Chondrocyte (in vitro differentiated cells): ENCODE results near the gene ITGA4. TPM values are rescaled to one million over a fixed set of nuclear protein-coding genes. Genes with fewer than 3 reads are reported as not detected.

Experiments
- DNase-seq: peaks from one replicate; pipeline ENCODE4 v3.0.0; 2021; ENCODE audit warnings: mixed read lengths, low spot score
- H3K27ac Mint-ChIP-seq: one replicate; pipeline ENCODE4 v1.8.0; 2021; ENCODE audit warnings: mild to moderate bottlenecking, moderate library complexity, mixed read lengths; ENCODE audit not compliant: unreplicated experiment
- H3K27me3 Mint-ChIP-seq: 2 replicates; pipeline ENCODE4 v1.8.0; 2021; ENCODE audit warnings: low read depth, mixed read lengths
- H3K36me3 Mint-ChIP-seq: 2 replicates; pipeline ENCODE4 v1.8.0; 2021; ENCODE audit warnings: low read depth, mixed read lengths
- H3K4me1 Mint-ChIP-seq: 2 replicates; pipeline ENCODE4 v1.8.0; 2021; ENCODE audit warnings: low read depth, mild to moderate bottlenecking, mixed read lengths
- H3K4me3 Mint-ChIP-seq: one replicate; pipeline ENCODE4 v1.8.0; 2021; ENCODE audit warnings: mild to moderate bottlenecking, moderate library complexity, mixed read lengths; ENCODE audit not compliant: unreplicated experiment
- H3K9me3 Mint-ChIP-seq: 2 replicates; pipeline ENCODE4 v1.8.0; 2021; ENCODE audit warnings: low read depth, mixed read lengths
- total RNA-seq: library from RNA; stranded (reverse); gene quantifications from 3 replicates; pipeline ENCODE4 v1.2.1, GENCODE V29; 2021
- TF ChIP-seq, protein P1 (sequence below): fragments of 200-600 bp; sonication (generic); IDR thresholded peaks from 2 replicates; pipeline ENCODE4 v1.5.0; 2021; ENCODE audit warnings: antibody characterized with exemption, mild to moderate bottlenecking, moderate library complexity

The ITGA4 gene
- total RNA-seq, 1 donor from 2014 or later = 23.0 TPM

DNA sequence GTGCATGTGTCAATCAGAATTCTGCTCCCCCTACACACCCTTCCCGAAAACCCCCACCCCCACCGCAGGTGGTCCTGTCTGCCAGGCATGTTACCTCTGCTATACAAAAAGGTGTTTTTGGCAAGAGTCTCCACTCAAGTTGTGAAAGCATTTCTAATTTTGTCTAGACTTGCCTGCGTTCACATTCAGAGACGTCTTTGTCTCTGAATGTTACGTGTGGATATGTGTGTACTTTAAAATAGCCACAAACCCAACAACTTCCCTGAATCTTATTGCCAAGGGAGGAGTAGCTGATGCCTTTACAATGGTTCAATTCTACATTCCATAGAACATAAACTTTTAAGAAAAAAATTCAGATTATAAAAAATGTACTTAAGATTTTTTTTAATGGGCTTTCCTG lies 66.6 kb downstream of the ITGA4 start:
- TF ChIP-seq, protein P1, sequence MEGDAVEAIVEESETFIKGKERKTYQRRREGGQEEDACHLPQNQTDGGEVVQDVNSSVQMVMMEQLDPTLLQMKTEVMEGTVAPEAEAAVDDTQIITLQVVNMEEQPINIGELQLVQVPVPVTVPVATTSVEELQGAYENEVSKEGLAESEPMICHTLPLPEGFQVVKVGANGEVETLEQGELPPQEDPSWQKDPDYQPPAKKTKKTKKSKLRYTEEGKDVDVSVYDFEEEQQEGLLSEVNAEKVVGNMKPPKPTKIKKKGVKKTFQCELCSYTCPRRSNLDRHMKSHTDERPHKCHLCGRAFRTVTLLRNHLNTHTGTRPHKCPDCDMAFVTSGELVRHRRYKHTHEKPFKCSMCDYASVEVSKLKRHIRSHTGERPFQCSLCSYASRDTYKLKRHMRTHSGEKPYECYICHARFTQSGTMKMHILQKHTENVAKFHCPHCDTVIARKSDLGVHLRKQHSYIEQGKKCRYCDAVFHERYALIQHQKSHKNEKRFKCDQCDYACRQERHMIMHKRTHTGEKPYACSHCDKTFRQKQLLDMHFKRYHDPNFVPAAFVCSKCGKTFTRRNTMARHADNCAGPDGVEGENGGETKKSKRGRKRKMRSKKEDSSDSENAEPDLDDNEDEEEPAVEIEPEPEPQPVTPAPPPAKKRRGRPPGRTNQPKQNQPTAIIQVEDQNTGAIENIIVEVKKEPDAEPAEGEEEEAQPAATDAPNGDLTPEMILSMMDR = no peak
- Mint-ChIP-seq H3K4me3 (no peak overlapping the region), H3K27me3 (no peaks in the 10 kb centered on the region), H3K4me1 (no peaks in the 10 kb centered on the region), H3K27ac (no peak overlapping the region), H3K36me3 (peaks cover 5% of the 10 kb centered on the region), H3K9me3 (no peaks in the 10 kb centered on the region)
- no peak for DNase-seq

DNA sequence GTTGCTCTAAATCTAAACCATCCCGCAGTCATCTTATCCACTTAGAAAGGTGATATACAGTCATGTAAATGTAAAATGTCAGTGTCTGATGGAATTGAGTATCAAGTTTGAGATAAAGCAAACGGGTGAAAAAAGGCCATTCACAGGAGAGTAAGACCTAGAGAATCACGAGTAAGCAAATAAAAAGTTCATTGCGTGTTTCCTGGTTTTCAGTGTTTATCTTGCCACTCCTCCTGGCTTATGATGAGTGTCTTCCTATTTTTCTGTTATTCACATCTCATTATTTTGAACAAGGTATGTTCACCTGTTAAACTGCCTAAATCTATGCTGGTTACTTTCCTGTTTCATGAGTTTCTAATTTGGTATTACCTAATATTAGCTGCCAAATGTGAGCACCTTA lies 68.8 kb downstream of the ITGA4 start:
- no peaks in the 10 kb centered on the region for H3K27me3 Mint-ChIP-seq
- no peaks in the 10 kb centered on the region for H3K9me3 Mint-ChIP-seq
- no peaks in the 10 kb centered on the region for H3K4me1 Mint-ChIP-seq
- no peak for DNase-seq
- no peak overlapping the region for H3K4me3 Mint-ChIP-seq
- H3K36me3 Mint-ChIP-seq = peaks cover 7% of the 10 kb centered on the region
- TF ChIP-seq, protein P1 = no peak
- no peak overlapping the region for H3K27ac Mint-ChIP-seq

DNA sequence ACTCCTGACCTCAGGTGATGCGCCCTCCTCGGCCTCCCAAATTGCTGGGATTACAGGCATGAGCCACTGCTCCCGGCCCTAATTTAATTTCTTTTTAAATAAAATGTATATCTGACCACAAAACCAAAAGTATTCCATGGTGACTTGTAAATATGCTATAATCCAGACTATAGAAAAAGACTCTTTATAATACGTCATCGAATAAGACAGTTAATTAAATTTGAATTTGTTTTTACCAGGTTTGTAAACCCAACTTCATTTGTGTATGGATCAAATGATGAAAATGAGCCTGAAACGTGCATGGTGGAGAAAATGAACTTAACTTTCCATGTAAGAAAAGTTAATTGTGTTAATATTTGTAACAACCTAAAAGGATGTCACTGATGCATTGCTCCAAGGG lies 69.9 kb downstream of the ITGA4 start:
- Mint-ChIP-seq H3K4me1 (no peaks in the 10 kb centered on the region), H3K27ac (no peak overlapping the region), H3K9me3 (no peaks in the 10 kb centered on the region), H3K4me3 (no peak overlapping the region), H3K36me3 (peaks cover 7% of the 10 kb centered on the region), H3K27me3 (no peaks in the 10 kb centered on the region)
- no peak for DNase-seq
- TF ChIP-seq, protein P1 = no peak

DNA sequence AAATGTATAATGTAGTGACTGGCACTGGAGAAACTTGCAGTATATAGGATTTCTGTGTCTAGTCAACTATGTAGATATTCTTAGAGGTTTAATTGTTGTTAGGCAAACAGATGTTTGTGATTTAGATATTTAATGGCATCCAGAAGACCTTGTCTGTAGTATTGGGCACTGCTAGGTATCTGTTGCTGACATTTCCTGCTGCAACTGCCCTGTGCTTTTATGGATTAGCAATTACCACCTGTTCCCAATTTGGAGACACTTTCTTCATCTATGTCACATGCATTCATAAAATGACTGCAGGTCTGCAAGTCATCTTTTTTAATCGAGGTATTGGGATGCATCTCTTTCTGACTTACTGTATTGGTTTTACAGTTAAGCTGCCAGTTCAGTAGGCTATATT lies 71.3 kb downstream of the ITGA4 start:
- H3K4me3 Mint-ChIP-seq = no peak overlapping the region
- DNase-seq = no peak
- H3K27me3 Mint-ChIP-seq = no peaks in the 10 kb centered on the region
- no peaks in the 10 kb centered on the region for H3K9me3 Mint-ChIP-seq
- H3K4me1 Mint-ChIP-seq = no peaks in the 10 kb centered on the region
- TF ChIP-seq, protein P1 = no peak
- no peak overlapping the region for H3K27ac Mint-ChIP-seq
- peaks cover 7% of the 10 kb centered on the region for H3K36me3 Mint-ChIP-seq

DNA sequence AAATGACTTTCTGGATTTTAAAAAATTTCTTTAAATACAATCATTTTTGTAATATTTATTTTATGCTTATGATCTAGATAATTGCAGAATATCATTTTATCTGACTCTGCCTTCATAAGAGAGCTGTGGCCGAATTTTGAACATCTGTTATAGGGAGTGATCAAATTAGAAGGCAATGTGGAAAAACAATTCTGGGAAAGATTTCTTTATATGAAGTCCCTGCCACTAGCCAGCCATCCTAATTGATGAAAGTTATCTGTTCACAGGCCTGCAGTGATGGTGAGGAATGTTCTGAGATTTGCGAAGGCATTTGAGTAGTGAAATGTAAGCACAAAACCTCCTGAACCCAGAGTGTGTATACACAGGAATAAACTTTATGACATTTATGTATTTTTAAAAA lies 79.5 kb downstream of the ITGA4 start:
- no peaks in the 10 kb centered on the region for H3K9me3 Mint-ChIP-seq
- peaks cover 21% of the 10 kb centered on the region for H3K36me3 Mint-ChIP-seq
- DNase-seq = no peak
- H3K4me3 Mint-ChIP-seq = no peak overlapping the region
- H3K4me1 Mint-ChIP-seq = no peaks in the 10 kb centered on the region
- H3K27me3 Mint-ChIP-seq = no peaks in the 10 kb centered on the region
- TF ChIP-seq, protein P1 = no peak
- no peak overlapping the region for H3K27ac Mint-ChIP-seq
